NCI-H2227 (cell line): ENCODE data around the gene TMEM101.
"Not testable (repeated sequence)": the region's sequence is repeated elsewhere in the genome, so short reads cannot be mapped to it uniquely, and the experiment has no call there.

Source experiments
- DNase-seq: peaks from one replicate; lab custom pipeline; 2025; ENCODE audit not compliant: unreplicated experiment; lab: John Stamatoyannopoulos, UW

TMEM101 gene

GRCh38 chr17:44024271-44024663 lies 9.5 kb upstream of the TMEM101 start:
- DNase-seq: no peak

GRCh38 chr17:44023545-44024270 lies 8.9 kb upstream of the TMEM101 start:
- no peak for DNase-seq

GRCh38 chr17:44022246-44022645 lies 7.5 kb upstream of the TMEM101 start:
- no peak for DNase-seq

GRCh38 chr17:44021227-44021626 lies 6.5 kb upstream of the TMEM101 start:
- not testable (repeated sequence) for DNase-seq

- DNase-seq: no peak
Measured at GRCh38 chr17:44014133-44014436, 678 bp downstream of the TMEM101 start.

- DNase-seq: no peak
Measured at GRCh38 chr17:44012874-44013273, 1.9 kb downstream of the TMEM101 start.

GRCh38 chr17:44012391-44012790 lies 2.4 kb downstream of the TMEM101 start:
- no peak for DNase-seq

GRCh38 chr17:44011876-44012275 lies 2.9 kb downstream of the TMEM101 start:
- DNase-seq: no peak

- no peak for DNase-seq
Measured at GRCh38 chr17:44010966-44011647, 3.7 kb downstream of the TMEM101 start.

- no peak for DNase-seq
Measured at GRCh38 chr17:44008205-44008909, 6.4 kb downstream of the TMEM101 start.

GRCh38 chr17:44007346-44008204 lies 7.2 kb downstream of the TMEM101 start:
- DNase-seq: no peak

- DNase-seq: peak; percentile 98
Measured at GRCh38 chr17:44006598-44007345, 8.0 kb downstream of the TMEM101 start.

GRCh38 chr17:44006272-44006597 lies 8.5 kb downstream of the TMEM101 start:
- DNase-seq: no peak

- DNase-seq: no peak
Measured at GRCh38 chr17:44005527-44006271, 9.1 kb downstream of the TMEM101 start.

- no peak for DNase-seq
Measured at GRCh38 chr17:44004761-44005526, 9.8 kb downstream of the TMEM101 start.

- no peak for DNase-seq
Measured at GRCh38 chr17:44004077-44004760, 10.5 kb downstream of the TMEM101 start, which contains the start of gene NAGS. NAGS (plus strand) TSS chr17:44004622; CDS start chr17:44004664, 42 bp downstream.

GRCh38 chr17:44002141-44002848 lies 12.5 kb downstream of the TMEM101 start:
- DNase-seq: no peak

GRCh38 chr17:44001461-44001920 lies 13.3 kb downstream of the TMEM101 start:
- no peak for DNase-seq
